Esophagus muscularis mucosa (tissue), 4 donors: Measurements from ENCODE around the gene CCT3. TPM values are rescaled to one million over a fixed set of nuclear protein-coding genes. Genes with fewer than 3 reads are reported as not detected.
A peak's percentile ranks its signal among the peaks of the same experiment; 100 is the strongest.

Experiments
- DNase-seq: peaks from one replicate; pipeline ENCODE4 v3.0.0-alpha.2; 2017; ENCODE audit errors: extremely low spot score
- H3K27ac ChIP-seq, 4 donors: fragments of 200-600 bp; sonication (generic); replicated peaks in 1 of 4; 1 replicate in 3 of 4; 2 replicates in 1 of 4; pipeline ENCODE4 v1.5.1; 2016 to 2019; ENCODE audit warnings: mild to moderate bottlenecking in 1 of 4
- H3K27me3 ChIP-seq, 4 donors: fragments of 200-600 bp; sonication (generic); one replicate each; pipeline versions ENCODE4 v1.5.1 to v1.6.0; 2016 to 2019
- H3K36me3 ChIP-seq, 4 donors: fragments of 200-600 bp; sonication (generic); one replicate each; pipeline ENCODE4 v1.5.1; 2016 to 2019
- H3K4me1 ChIP-seq, 4 donors: fragments of 200-600 bp; sonication (generic); one replicate each; pipeline ENCODE4 v1.5.1; 2016 to 2019
- H3K4me3 ChIP-seq, 4 donors: fragments of 200-600 bp; sonication (generic); 1 replicate in 2 of 4; 2 replicates in 2 of 4; pipeline ENCODE4 v1.5.1; 2016 to 2019; ENCODE audit warnings: mild to moderate bottlenecking in 4 of 4, moderate library complexity in 1 of 4
- H3K9me3 ChIP-seq, 4 donors: fragments of 200-600 bp; sonication (generic); 1 replicate in 3 of 4; 2 replicates in 1 of 4; pipeline ENCODE4 v1.5.1; 2016 to 2019
- CTCF ChIP-seq, 3 experiments: fragments of 200-600 bp in 2 of 3; fragments of 450-650 bp in 1 of 3; sonication (generic) in 2 of 3; IDR thresholded peaks; one replicate each; pipeline ENCODE4 v1.5.1; 2017 to 2019; ENCODE audit warnings: antibody characterized with exemption in 3 of 3, mild to moderate bottlenecking in 2 of 3, moderate library complexity in 1 of 3
- EP300 ChIP-seq: sonication (generic); formaldehyde crosslinking; IDR thresholded peaks from one replicate; pipeline ENCODE4 v1.6.1; 2017; ENCODE audit warnings: antibody characterized with exemption
- POLR2A ChIP-seq: fragments of 450-650 bp; IDR thresholded peaks from one replicate; pipeline ENCODE4 v1.6.1; 2017; ENCODE audit warnings: antibody characterized with exemption, moderate library complexity, mild to moderate bottlenecking, low read depth
- POLR2AphosphoS5 ChIP-seq, 2 donors: sonication (generic); formaldehyde crosslinking; IDR thresholded peaks; one replicate each; pipeline ENCODE4 v1.6.1; 2017; ENCODE audit warnings: antibody characterized with exemption in 2 of 2
- WGBS: methylation state at CpG from one replicate; pipeline ENCODE4 v1.1.5; 2018; 5-methylcytosine and 5-hydroxymethylcytosine counted together
- intact Hi-C: fragments of 100-400 bp; cut with DNase I; formaldehyde crosslinking; loops from one replicate; pipeline ENCODE4 v1.15.1; 2023
- total RNA-seq, 4 donors: library from RNA; depleted of rRNA; stranded (reverse); fragments of >200 nt; gene quantifications; one replicate each; pipeline versions ENCODE4 v1.1.0 to v1.2.1, GENCODE V29; 2016

The CCT3 gene
- total RNA-seq, 4 donors from 2014 or later: 172 to 241 (median 222) TPM

DNA sequence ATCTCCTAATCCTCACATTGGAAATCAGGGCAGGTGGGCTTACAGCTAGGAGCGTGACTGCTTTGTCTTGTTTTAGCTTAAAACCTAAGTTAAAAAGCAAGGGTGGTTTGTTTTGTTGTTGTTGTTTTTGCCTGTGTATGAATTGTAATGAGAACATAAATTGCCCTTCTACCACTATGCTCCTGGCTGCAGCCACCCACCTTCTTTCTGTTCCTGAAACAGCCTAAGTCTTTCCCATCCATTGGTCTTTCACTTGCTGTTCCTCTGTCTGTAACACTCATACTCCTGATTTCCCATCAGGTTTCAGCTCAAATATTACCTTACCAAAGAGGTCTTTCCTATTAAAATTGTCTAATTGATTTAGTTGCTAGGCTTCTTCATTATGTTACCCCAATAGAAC, 54.6 kb downstream of the CCT3 start:
- WGBS: 100% methylated on average over 1 of the region's 1 CpG
- intact Hi-C loops: no loop called here
- DNase-seq: no peak
- H3K9me3 ChIP-seq: no peaks in the 10 kb centered on the region
- TF ChIP-seq EP300 (no peak), POLR2A (no peak), CTCF (IDR thresholded peaks at IDR 0.05) (no peak), POLR2AphosphoS5 (IDR thresholded peaks at IDR 0.05) (no peak)
- peak overlapping the region; percentile 85 to 95 (median 93) for H3K4me3 ChIP-seq
- H3K36me3 ChIP-seq: peaks cover 2 to 32% (median 12%) of the 10 kb centered on the region in 4 donors
- H3K4me1 ChIP-seq: peaks cover 26 to 39% (median 34%) of the 10 kb centered on the region in 4 donors
- H3K27me3 ChIP-seq: no peaks in the 10 kb centered on the region
- peak overlapping the region in 3 of 4 donors; percentile 88 to 93 (median 90) for H3K27ac ChIP-seq

DNA sequence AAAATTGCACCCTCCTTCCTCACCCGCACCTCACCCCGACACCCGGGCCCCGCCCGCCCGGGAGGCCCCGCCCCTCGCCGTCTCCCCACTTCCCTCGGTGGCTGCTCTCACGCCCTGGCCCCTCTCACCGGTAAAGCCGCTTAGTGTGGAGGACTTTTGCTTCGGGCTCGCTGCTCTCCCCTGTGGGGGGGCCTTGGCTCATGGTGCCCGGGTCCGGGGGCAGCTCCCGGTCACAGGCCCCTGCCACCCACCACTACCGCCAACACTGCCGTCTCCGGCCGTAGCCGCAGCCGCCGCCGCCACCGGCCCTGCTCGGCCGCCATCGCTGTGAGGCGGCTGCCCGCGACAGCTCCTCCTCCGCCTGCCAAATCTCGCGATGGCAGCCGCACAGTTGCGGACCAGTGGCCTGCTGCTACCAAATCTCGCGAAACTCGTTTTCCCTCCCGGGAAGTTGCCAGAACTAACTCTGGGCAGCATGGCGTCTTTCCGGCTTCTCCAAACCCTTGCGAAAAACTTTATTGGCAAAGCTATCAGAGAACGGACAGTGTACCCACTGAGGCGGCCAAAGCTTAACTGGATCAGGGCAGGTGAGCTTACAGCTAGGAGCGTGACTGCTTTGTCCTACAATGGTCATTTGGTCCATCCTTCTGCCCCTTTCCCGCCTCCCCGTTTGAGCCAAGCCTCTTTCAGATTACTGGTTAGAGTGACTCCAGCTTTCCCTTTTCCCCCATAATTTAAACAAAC, 55.4 kb downstream of the CCT3 start, which contains the start of gene SMG5:
Gene SMG5, minus strand, starts transcription at position 347 of the 744 bp plus-strand sequence. Its CDS starts 145 bp downstream, at position 202.
- intact Hi-C loops: no loop called here
- no peaks in the 10 kb centered on the region for H3K27me3 ChIP-seq
- H3K9me3 ChIP-seq: no peaks in the 10 kb centered on the region

DNA sequence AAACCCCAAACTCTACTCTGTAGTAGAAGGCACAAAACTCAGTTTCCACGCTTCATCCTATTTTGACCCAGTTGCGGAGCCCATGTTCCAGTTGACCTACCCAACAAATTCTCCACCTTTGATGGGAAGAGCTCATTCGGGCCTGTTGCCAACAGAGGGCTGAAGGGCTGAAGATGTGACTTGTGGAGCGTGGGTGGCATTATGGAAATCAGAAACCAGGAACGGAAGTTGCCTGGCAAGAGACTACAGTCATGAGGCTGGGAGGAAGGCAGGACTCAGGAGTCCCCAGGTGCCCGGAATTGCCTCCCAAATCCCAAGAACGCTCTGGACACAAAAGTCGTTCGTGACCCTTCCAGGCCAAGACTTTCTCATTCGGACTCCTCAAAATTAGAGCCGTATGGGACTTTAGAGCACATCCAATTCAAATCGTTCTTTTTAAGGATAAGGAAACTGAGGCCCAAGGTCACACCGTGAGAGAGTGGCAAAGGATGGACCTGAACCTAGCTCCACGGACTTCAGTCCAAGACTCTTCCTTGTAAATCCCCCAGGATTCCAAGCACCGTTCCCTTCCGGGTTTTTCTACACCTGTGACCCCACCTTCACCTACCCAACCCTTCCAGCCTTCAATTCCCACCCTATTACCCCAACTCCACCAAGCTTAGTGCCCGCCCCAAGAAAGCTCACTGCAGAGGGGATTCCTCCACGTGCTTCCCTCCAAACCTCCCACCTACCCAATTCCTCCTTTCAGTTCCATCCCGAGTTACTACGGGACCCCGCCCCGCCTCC, 56.2 kb downstream of the CCT3 start:
- no peaks in the 10 kb centered on the region for H3K27me3 ChIP-seq
- 10% methylated on average over 22 of the region's 22 CpGs for WGBS
- H3K36me3 ChIP-seq: peaks cover 12 to 42% (median 28%) of the 10 kb centered on the region in 4 donors
- no peak for DNase-seq
- intact Hi-C loops: no loop called here
- H3K9me3 ChIP-seq: no peaks in the 10 kb centered on the region
- H3K4me3 ChIP-seq: peak overlapping the region; percentile 85 to 95 (median 93)
- no peak for TF ChIP-seq EP300
- no peak for TF ChIP-seq POLR2AphosphoS5 (IDR thresholded peaks at IDR 0.05)
- no peak for TF ChIP-seq CTCF (IDR thresholded peaks at IDR 0.05)
- no peak for TF ChIP-seq POLR2A
- peak overlapping the region; percentile 88 to 93 (median 90) for H3K27ac ChIP-seq
- H3K4me1 ChIP-seq: peaks cover 26 to 39% (median 34%) of the 10 kb centered on the region in 4 donors

More for the DNA sequence above, 55.4 kb downstream of the CCT3 start, which contains the start of gene SMG5:
- DNase-seq: peak; percentile 98
- Histone ChIP-seq H3K4me3 (peak within 1 kb of the TSS; percentile 85 to 95 (median 93)), H3K27ac (peak within 1 kb of the TSS; percentile 88 to 93 (median 90)), H3K36me3 (peaks cover 7 to 36% (median 20%) of the 10 kb centered on the region in 4 donors), H3K4me1 (peaks cover 26 to 39% (median 34%) of the 10 kb centered on the region in 4 donors)
- WGBS: 1% methylated on average over 33 of the region's 50 CpGs
- TF ChIP-seq CTCF (IDR thresholded peaks at IDR 0.05): peak in 1 of 3 experiments; percentile 39
- TF ChIP-seq EP300: no peak
- peak; percentile 80 for TF ChIP-seq POLR2A
- TF ChIP-seq POLR2AphosphoS5 (IDR thresholded peaks at IDR 0.05): peak; percentile 93 to 94

DNA sequence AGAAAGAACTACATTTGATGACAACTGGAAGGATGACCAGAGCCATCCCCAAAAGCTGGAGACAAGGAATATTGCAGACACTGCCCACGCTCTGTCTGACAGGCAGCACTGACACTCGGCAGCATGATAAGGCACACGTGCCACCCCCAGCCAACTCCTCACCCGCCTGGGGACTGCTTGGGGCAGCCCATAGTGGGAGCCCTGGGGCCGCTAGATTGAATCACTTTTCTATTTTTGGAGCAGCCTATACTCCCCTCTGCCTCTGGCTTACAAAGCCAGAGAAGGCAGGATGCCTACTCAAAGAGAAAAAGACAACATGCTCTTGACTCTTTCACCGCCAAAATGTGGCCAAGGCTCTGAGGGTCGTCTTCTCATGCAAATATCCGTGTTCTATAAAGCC, 56.8 kb downstream of the CCT3 start:
- intact Hi-C loops: no loop called here
- peaks cover 18 to 44% (median 33%) of the 10 kb centered on the region in 4 donors for H3K36me3 ChIP-seq
- TF ChIP-seq POLR2AphosphoS5 (IDR thresholded peaks at IDR 0.05) (no peak), CTCF (IDR thresholded peaks at IDR 0.05) (no peak), POLR2A (no peak), EP300 (no peak)
- DNase-seq: no peak
- WGBS: 23% methylated on average over 8 of the region's 8 CpGs
- peaks cover 26 to 39% (median 34%) of the 10 kb centered on the region in 4 donors for H3K4me1 ChIP-seq
- peak overlapping the region in 1 of 4 donors; percentile 90 for H3K27ac ChIP-seq
- H3K27me3 ChIP-seq: no peaks in the 10 kb centered on the region
- peak overlapping the region; percentile 85 to 95 (median 93) for H3K4me3 ChIP-seq
- H3K9me3 ChIP-seq: no peaks in the 10 kb centered on the region
